Measurements from ENCODE around the gene AUNIP.

- TF ChIP-seq POLR2AphosphoS5 (IDR thresholded peaks at IDR 0.05): no peak
- no peak for TF ChIP-seq CTCF (IDR thresholded peaks at IDR 0.05)
These were observed 68.8 kb downstream of the AUNIP start for GRCh38 chr1:25790472-25790871.

Data from prostate gland (tissue), 2 donors.